ENCODE data around the gene SKP1. TPM values are rescaled to one million over a fixed set of nuclear protein-coding genes. Genes with fewer than 3 reads are reported as not detected.
A peak's percentile ranks its signal among the peaks of the same experiment; 100 is the strongest.

The SKP1 gene
- total RNA-seq, 4 donors from 2014 or later: 89.4 to 155 (median 129) TPM

- H3K4me1 ChIP-seq: peaks cover 0 to 25% (median 6%) of the 10 kb centered on the region in 4 donors
- DNase-seq: no peak
- H3K27me3 ChIP-seq: no peaks in the 10 kb centered on the region
- TF ChIP-seq POLR2A (IDR thresholded peaks at IDR 0.05): no peak
- TF ChIP-seq, protein P1, sequence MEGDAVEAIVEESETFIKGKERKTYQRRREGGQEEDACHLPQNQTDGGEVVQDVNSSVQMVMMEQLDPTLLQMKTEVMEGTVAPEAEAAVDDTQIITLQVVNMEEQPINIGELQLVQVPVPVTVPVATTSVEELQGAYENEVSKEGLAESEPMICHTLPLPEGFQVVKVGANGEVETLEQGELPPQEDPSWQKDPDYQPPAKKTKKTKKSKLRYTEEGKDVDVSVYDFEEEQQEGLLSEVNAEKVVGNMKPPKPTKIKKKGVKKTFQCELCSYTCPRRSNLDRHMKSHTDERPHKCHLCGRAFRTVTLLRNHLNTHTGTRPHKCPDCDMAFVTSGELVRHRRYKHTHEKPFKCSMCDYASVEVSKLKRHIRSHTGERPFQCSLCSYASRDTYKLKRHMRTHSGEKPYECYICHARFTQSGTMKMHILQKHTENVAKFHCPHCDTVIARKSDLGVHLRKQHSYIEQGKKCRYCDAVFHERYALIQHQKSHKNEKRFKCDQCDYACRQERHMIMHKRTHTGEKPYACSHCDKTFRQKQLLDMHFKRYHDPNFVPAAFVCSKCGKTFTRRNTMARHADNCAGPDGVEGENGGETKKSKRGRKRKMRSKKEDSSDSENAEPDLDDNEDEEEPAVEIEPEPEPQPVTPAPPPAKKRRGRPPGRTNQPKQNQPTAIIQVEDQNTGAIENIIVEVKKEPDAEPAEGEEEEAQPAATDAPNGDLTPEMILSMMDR (IDR thresholded peaks at IDR 0.05): no peak
- H3K36me3 ChIP-seq: peaks cover 0 to 69% (median 0%) of the 10 kb centered on the region in 3 donors
- H3K27ac ChIP-seq: peak overlapping the region in 1 of 4 donors; percentile 72
- H3K4me3 ChIP-seq: no peak overlapping the region
- H3K9me3 ChIP-seq: no peaks in the 10 kb centered on the region
These were observed 37.3 kb downstream of the SKP1 start for GRCh38 chr5:134139377-134139851.

DNA sequence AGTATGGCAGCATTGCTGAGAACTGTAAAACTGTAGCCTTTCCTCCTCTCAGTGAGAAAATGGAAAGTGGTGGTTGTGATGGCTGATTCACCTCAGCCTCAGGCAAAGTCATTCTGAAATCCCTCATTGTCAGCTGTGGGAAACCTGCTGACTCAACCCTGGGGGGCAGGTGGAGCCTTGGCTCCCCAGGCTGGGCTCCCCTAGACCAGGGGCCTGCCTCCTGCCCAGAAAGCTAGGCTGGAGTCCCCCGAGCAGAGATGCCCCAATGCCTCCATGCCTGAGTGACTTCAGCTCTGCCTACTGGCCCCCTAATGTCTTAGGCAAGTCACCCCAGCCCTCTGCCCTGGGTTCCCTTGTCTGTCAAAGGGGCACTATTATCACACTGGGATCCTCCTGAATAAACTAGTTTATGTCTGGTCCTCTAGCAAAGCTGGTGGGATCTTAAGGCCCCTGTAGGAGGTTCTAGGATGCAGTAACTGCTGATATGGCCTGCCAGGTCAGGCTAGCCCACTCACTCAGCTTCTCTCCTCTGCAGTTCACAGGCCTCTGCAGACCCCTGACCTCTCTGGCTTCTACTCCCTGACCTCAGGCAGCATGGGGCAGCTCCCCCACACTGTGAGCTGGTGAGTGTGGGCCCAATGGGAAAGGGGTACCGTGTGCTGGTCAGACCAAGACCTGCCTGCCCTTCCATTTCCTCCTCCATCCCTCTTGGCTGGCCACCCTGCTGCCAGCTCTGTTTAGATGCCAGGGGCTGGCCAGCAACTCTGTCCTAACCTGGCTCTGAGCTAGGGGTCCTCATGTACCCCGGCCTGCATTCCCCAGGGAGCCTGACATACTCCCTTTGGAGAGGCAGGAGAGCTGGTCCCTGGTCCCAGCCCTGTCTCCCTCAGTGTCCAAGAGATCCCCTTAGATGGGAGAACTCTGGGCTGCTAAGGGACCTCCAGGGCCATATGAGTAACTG, 38.1 kb downstream of the SKP1 start:
- H3K27ac ChIP-seq: peak overlapping the region in 1 of 4 donors; percentile 72
- peak in 1 of 3 donors; percentile 16 for DNase-seq
- H3K27me3 ChIP-seq: no peaks in the 10 kb centered on the region
- no peak for TF ChIP-seq POLR2A (IDR thresholded peaks at IDR 0.05)
- TF ChIP-seq, protein P1 (IDR thresholded peaks at IDR 0.05): no peak
- H3K4me1 ChIP-seq: peaks cover 0 to 27% (median 7%) of the 10 kb centered on the region in 4 donors
- H3K4me3 ChIP-seq: no peak overlapping the region
- H3K9me3 ChIP-seq: no peaks in the 10 kb centered on the region
- peaks cover 0 to 62% (median 0%) of the 10 kb centered on the region in 3 donors for H3K36me3 ChIP-seq

- no peak overlapping the region for H3K4me3 ChIP-seq
- H3K27me3 ChIP-seq: no peaks in the 10 kb centered on the region
- peak in 1 of 3 donors; percentile 16 for DNase-seq
- no peaks in the 10 kb centered on the region for H3K9me3 ChIP-seq
- H3K36me3 ChIP-seq: peaks cover 0 to 42% (median 0%) of the 10 kb centered on the region in 3 donors
- TF ChIP-seq POLR2A (IDR thresholded peaks at IDR 0.05): no peak
- TF ChIP-seq, protein P1 (IDR thresholded peaks at IDR 0.05): no peak
- H3K4me1 ChIP-seq: peaks cover 0 to 46% (median 15%) of the 10 kb centered on the region in 4 donors
- H3K27ac ChIP-seq: peak overlapping the region in 1 of 4 donors; percentile 72
These were observed 40.0 kb downstream of the SKP1 start for GRCh38 chr5:134136771-134137170.

DNA sequence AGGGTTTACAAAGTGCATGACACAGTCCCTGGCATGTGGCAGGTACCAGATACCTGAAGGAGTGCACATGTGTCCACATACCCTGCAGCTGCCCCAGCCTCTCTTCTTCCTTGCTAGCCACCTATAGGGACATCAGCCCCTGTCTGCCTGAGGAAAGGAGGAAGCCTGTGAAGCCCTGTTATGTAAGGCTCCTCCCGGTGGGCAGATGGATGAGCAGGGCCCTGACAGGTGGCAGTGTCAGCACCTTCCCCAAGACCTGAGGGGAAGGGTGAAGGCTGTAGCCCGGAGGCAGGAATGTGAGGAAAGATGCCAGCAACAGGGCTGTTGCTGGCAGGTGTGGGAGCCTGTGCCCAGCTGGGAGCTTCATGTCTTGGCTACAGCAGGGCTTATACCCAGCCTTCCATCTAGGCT, 40.5 kb downstream of the SKP1 start:
- H3K27ac ChIP-seq: peak overlapping the region in 1 of 4 donors; percentile 72
- no peak overlapping the region for H3K4me3 ChIP-seq
- H3K27me3 ChIP-seq: no peaks in the 10 kb centered on the region
- H3K9me3 ChIP-seq: no peaks in the 10 kb centered on the region
- TF ChIP-seq, protein P1 (IDR thresholded peaks at IDR 0.05): no peak
- TF ChIP-seq POLR2A (IDR thresholded peaks at IDR 0.05): no peak
- peak in 2 of 3 donors; percentile 16 to 44 for DNase-seq
- peaks cover 0 to 42% (median 0%) of the 10 kb centered on the region in 3 donors for H3K36me3 ChIP-seq
- peaks cover 0 to 51% (median 18%) of the 10 kb centered on the region in 4 donors for H3K4me1 ChIP-seq

DNA sequence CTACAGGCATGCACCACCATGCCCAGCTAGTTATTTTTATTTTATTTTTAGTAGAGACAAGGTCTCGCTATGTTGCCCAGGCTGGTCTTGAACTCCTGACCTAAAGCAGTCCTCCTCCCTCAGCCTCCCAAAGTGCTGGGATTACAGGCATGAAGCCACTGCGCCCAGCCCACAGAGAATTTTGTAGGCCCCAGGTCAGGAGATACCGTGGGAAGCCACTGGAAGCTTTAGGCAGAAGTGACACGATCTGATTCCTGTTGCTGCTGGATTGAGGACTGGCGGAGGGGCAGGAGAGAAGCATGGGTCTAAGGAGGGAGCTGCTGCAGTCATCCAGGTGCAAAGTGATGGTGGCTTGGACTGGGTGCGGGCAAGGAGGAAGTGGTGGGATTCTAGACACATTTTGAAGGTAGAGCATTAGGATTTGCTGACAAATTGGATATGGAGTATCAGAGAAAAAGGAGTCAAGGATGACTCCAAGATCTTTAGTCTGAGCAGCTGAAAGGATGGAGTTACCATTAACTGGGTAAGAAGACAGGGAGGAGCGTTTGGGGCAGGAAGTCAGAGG, 41.6 kb downstream of the SKP1 start:
- DNase-seq: peak in 2 of 3 donors; percentile 10 to 41

More for the DNA sequence above, 41.6 kb downstream of the SKP1 start:
- Histone ChIP-seq H3K27ac (peak overlapping the region in 1 of 4 donors; percentile 72), H3K27me3 (no peaks in the 10 kb centered on the region), H3K4me1 (peaks cover 0 to 54% (median 23%) of the 10 kb centered on the region in 4 donors), H3K36me3 (peaks cover 0 to 42% (median 0%) of the 10 kb centered on the region in 3 donors), H3K4me3 (no peak overlapping the region), H3K9me3 (no peaks in the 10 kb centered on the region)
- TF ChIP-seq, protein P1 (IDR thresholded peaks at IDR 0.05): no peak
- no peak for TF ChIP-seq POLR2A (IDR thresholded peaks at IDR 0.05)
